ENCODE measurements around the gene CD163L1.

The CD163L1 gene

DNA sequence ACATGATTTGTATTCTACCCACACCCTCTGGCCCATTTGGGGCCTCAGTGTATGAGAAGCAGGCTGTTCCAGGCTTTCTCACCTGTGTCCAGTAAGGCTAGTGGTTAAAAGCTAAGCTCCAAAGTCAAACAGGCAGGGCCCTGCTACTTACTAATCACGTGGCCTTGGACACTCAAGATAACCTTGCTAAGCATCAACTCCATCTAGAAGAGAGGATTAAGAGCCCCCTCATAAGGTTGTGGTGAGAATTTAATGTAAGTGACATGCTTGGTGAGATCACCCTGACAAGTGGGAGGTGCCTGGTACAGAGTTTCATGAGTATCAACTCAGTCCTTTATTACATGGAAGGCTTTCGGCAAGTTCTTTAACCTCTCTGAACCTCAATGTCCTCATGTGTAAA is 122.3 kb downstream of the CD163L1 start:
- no peak for DNase-seq

DNA sequence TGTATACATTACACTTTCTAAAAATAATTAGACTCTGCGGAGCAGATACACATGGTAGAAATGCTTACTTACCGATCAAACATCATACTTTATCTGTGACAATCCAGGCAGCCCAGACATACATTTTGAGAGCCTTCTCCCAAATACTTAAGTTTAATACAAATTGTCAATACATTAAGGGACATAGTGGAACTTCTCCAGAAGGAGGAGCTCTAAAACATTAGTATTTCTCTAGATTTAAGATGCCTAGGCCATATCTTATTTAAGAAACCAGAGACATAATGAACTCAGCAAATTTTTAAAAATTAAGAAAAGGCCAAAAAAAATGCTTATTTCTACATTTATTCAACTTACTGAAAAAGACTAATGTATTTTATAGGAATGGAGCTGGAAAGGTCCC is 124.0 kb downstream of the CD163L1 start:
- no peak for DNase-seq

DNA sequence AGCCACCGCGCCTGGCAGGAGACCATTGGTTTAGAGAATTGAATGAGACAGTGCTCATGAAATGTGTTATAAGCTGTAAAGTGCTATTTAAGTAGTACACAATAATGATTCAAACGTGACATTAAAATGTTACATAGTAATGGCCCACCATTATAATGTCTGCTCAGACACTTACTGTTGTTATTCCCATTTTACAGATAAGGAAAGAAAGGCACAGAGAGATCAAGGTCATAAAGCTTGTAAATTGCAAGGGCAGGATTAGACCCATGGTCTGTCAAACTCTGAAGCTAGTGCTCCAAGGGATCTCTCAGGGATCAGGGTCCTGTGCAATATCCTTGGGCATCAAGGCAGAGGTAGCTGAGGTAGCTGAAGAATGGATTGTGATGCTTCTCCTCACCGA is 133.9 kb downstream of the CD163L1 start:
- no peak for DNase-seq
